BLaER1 (cell line): ENCODE measurements around the gene KCTD1.

Experiments
- H3K27ac ChIP-seq: shearing (Covaris generic); formaldehyde crosslinking; 2 replicates; pipeline ENCODE4 v1.8.1; 2022
- H3K27me3 ChIP-seq: shearing (Covaris generic); formaldehyde crosslinking; 2 replicates; pipeline ENCODE4 v1.8.1; 2022
- H3K36me3 ChIP-seq: shearing (Covaris generic); formaldehyde crosslinking; 2 replicates; pipeline ENCODE4 v1.8.1; 2022
- H3K4me1 ChIP-seq: shearing (Covaris generic); formaldehyde crosslinking; 2 replicates; pipeline ENCODE4 v1.8.1; 2022
- H3K4me2 ChIP-seq: shearing (Covaris generic); formaldehyde crosslinking; 2 replicates; pipeline ENCODE4 v1.8.1; 2022
- H3K4me3 ChIP-seq: shearing (Covaris generic); formaldehyde crosslinking; 2 replicates; pipeline ENCODE4 v1.8.1; 2022
- H3K9ac ChIP-seq: shearing (Covaris generic); formaldehyde crosslinking; 2 replicates; pipeline ENCODE4 v1.8.1; 2022
- H3K9me3 ChIP-seq: shearing (Covaris generic); formaldehyde crosslinking; 2 replicates; pipeline ENCODE4 v1.8.1; 2022
- H4K20me1 ChIP-seq: shearing (Covaris generic); formaldehyde crosslinking; 2 replicates; pipeline ENCODE4 v1.8.1; 2022
- Cebpa-rat ChIP-seq: shearing (Covaris generic); IDR thresholded peaks from 2 replicates; pipeline ENCODE4 v1.8.1; 2022

KCTD1 gene

DNA sequence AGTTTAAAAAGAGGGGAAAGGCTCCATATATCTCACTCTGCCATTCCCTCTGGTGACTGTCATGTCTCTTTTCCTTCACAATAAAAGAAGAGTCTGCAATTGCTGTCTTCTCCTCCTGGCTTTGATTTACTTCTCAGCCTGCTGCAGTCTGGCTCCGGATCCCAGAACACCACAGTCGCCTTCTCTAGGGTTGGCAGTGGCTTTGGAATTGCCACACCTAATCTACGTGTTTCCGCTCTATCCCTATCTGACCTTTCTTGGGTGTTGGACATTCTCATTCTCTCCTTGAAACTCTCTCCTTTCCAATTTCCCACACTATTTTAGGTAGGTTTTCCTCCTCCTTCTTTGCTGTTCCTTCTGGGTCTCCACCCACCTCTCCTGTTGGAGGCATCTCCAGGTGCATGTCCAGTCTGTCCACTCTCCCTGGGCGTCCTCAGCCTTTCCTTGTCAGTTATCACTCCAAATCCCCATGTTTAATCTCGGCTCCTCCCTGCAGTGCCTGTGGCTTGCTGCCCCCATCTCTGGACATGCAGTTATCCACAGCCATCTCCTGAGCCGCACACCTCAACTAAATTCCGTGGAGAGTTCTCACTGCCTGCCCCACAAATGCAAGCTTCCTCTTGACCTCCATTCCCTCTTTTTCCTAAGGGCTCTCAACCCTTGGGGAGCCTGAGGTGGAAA, 112.8 kb downstream of the KCTD1 start:
- TF ChIP-seq Cebpa-rat = no peak

DNA sequence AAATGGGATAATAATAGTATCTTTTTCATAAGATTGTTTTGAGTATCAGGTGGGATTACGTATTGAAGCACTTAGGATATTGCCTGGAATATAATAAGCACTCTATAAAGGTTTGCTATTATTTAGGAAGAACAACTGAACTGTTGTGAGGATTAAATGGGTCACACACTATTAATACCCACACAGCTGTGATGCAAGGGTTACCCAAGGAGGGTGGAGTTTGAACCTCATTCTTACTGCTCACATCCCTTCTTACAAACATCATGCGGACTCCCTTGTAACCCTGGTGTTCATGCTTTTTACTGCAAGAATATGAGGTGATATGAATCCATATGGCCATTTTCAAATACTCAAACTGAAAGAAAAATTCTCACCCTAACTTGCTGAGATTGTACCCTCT, 113.5 kb downstream of the KCTD1 start:
- no peaks in the 10 kb centered on the region; the same call in 1 of the 2 replicates for H3K9me3 ChIP-seq
- H3K27ac ChIP-seq = no peak overlapping the region
- no peaks in the 10 kb centered on the region for H3K36me3 ChIP-seq
- TF ChIP-seq Cebpa-rat = no peak
- no peaks in the 10 kb centered on the region for H3K27me3 ChIP-seq
- no peak overlapping the region for H3K9ac ChIP-seq
- H3K4me2 ChIP-seq = no peak overlapping the region
- H4K20me1 ChIP-seq = no peaks in the 10 kb centered on the region
- H3K4me1 ChIP-seq = no peaks in the 10 kb centered on the region
- H3K4me3 ChIP-seq = no peak overlapping the region

More for the DNA sequence above, 112.8 kb downstream of the KCTD1 start:
- H3K9ac ChIP-seq = no peak overlapping the region
- no peaks in the 10 kb centered on the region for H3K36me3 ChIP-seq
- H3K27me3 ChIP-seq = no peaks in the 10 kb centered on the region
- no peak overlapping the region for H3K4me2 ChIP-seq
- H4K20me1 ChIP-seq = no peaks in the 10 kb centered on the region
- no peaks in the 10 kb centered on the region; the same call in 1 of the 2 replicates for H3K9me3 ChIP-seq
- H3K4me1 ChIP-seq = no peaks in the 10 kb centered on the region
- H3K4me3 ChIP-seq = no peak overlapping the region
- no peak overlapping the region for H3K27ac ChIP-seq

DNA sequence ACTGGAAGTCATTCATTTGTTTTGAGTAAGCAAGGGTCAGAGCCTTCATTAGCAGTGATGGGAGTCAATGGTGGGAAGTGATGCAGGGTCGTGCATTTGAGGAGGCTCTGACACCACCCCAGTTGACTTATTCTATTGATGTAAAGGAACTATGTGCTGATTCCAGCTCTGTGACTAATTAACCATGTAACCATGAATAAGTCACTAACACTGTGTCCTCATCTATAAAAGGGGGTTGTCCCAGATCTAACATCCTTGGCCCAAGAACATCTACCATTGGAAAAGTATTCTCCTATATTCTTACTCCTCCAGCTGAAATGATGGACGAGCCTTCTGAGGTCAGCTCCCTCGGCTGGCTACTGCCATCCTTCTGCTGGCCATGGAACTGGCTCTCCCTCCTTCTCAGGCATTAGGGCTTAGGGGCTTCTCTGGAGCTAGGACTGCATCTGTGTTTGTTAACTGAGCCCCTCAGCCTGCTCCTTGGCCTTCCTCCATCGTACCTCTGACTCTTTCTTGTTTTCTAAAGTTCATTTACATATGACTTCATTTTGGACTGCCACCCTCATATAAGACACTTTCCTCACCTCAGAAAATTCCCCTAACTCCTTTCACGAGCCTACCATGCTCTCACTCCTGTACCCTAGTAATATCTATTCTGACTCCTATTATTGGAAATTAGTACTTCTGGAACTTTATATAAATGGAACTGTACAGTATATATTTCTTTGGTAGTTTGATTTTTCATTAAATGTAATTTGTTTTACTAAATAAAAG, 115.5 kb downstream of the KCTD1 start:
- TF ChIP-seq Cebpa-rat = no peak
- H3K4me1 ChIP-seq = 0 out of 2 replicates have a peak, but pooled peaks cover 4% of the 10 kb centered on the region
- H4K20me1 ChIP-seq = no peaks in the 10 kb centered on the region

DNA sequence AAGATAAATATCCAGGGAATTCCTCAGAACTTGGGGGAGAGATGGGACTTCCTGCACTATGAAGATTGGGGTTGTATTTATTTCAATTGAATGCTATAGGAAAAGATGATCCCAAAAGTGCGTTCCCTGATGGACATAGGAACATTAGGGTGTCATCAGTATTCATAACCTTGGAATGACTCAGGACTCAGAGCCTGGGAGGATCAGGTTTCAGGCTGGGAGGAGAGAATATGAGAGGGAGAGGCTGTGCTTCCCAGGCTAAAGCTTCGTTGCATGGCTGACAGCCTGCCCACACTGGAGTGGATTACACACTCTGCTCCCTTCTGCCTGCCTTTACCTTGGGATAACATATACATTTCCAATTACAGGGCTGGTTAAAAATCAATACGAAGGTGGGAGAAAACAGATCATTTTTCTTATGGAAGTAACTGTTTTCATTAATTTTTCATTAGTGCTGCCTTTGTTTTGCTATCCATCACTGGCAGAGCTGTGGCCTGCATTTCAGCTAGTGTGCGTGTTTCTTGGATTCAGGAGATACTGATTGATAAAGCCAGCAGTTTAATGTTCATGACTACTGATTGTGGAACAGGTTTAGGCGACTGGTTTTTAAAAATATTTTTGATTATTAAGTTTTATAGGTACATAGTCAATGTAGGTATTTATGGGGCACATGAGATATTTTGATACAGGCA, 118.7 kb downstream of the KCTD1 start:
- Histone ChIP-seq H3K9ac (no peak overlapping the region), H3K4me3 (no peak overlapping the region), H3K27me3 (no peaks in the 10 kb centered on the region), H3K9me3 (no peaks in the 10 kb centered on the region; the same call in 1 of the 2 replicates), H3K4me2 (no peak overlapping the region), H4K20me1 (no peaks in the 10 kb centered on the region), H3K36me3 (no peaks in the 10 kb centered on the region), H3K27ac (no peak overlapping the region), H3K4me1 (0 out of 2 replicates have a peak, but pooled peaks cover 4% of the 10 kb centered on the region)
- TF ChIP-seq Cebpa-rat = no peak

More for the DNA sequence above, 115.5 kb downstream of the KCTD1 start:
- no peak overlapping the region for H3K27ac ChIP-seq
- H3K27me3 ChIP-seq = no peaks in the 10 kb centered on the region
- no peak overlapping the region for H3K9ac ChIP-seq
- no peaks in the 10 kb centered on the region for H3K36me3 ChIP-seq
- H3K4me3 ChIP-seq = no peak overlapping the region
- H3K9me3 ChIP-seq = no peaks in the 10 kb centered on the region; the same call in 1 of the 2 replicates
- H3K4me2 ChIP-seq = no peak overlapping the region

DNA sequence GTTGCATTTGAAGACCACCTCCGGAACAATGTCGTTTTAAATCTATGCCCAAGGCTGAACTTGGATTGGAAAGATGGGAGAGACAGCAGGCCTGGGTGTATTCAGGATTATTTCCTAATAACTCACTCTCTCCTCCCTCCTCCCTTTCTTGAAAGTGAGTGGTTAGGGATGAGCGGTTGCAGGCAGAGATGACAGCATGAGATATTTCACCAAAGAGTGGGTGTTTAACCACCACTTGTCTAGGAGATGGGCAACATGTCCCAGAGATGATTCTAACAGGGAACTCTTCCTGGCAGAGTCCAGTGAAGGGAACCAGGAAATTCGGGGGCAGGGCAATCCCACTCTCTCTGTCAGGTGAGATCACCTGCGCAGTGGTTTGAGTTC, 123.2 kb downstream of the KCTD1 start:
- no peak for TF ChIP-seq Cebpa-rat
- Histone ChIP-seq H3K4me1 (0 out of 2 replicates have a peak, but pooled peaks cover 4% of the 10 kb centered on the region), H3K4me2 (no peak overlapping the region), H3K4me3 (no peak overlapping the region), H4K20me1 (no peaks in the 10 kb centered on the region), H3K9me3 (no peaks in the 10 kb centered on the region), H3K9ac (no peak overlapping the region), H3K27ac (no peak overlapping the region), H3K36me3 (no peaks in the 10 kb centered on the region), H3K27me3 (no peaks in the 10 kb centered on the region)

DNA sequence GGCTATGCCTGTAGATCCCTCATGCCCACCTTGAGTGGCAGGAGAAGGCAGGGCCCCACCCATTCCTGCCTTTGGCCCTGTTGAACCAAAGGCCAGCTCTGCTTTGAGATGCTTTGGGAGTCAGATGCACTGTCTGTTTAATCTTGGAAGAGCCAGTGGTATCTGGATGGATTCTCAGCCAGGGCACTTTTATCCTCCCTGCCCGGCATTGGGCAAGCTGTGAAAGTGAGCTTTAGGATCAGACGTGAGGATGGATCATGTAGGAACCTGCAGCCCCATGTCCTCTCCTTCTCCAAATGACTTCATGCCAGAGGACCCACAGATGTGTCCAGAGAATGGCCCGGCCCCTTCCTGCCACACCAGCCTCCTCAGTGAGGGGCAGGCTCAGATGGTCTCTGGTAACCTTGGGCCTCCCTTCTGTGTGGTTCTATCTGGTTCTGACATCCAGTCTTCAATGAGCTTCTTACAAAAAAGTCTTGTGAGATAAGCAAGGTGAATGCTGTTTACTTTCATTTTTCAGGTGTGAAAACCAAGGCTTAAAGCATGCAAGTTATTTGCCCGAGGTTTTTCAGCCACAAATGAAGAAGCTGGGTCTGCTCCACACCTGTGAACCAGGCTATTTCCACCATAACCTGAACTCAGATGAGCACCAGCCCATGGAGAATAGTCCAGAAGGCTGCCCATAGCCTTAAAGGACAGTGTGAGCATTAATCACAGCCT, 123.8 kb downstream of the KCTD1 start:
- Histone ChIP-seq H3K9me3 (no peaks in the 10 kb centered on the region), H4K20me1 (no peaks in the 10 kb centered on the region), H3K27me3 (no peaks in the 10 kb centered on the region), H3K9ac (no peak overlapping the region), H3K4me1 (0 out of 2 replicates have a peak, but pooled peaks cover 4% of the 10 kb centered on the region), H3K36me3 (no peaks in the 10 kb centered on the region), H3K4me2 (no peak overlapping the region), H3K27ac (no peak overlapping the region), H3K4me3 (no peak overlapping the region)
- TF ChIP-seq Cebpa-rat = no peak

DNA sequence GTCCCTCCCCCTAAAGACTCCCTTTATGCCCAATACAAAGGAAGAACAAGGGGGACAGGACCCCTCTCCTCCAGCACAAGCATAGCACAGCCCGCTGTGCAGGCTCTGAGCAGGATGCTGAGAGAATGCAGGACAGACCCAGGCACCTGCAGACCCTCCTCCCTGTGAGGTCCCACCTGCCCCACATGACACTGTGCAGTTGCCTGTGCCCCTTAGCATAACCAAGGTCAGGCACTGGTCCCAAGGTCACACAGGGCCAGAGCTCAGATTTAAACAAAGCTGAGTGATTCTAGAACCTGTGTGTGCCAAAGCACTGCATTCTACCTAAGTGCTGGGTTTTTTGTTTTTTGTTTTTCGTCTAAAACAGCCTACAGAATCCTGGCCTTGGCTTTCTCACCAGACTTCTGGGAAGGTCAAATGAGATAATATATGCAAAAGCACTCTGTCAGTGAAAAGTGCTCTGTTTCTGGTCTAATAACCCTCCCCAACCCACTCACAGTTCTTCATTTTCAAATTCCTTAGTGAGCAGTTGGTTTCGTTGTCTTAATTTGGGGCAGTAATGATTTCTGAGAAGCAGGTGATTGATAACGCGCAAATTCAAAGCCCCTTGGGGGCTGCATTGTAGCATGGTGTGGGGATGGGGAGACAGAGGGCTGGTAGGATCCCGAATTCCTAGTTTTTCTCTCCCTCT, 125.7 kb downstream of the KCTD1 start:
- Histone ChIP-seq H3K27me3 (no peaks in the 10 kb centered on the region), H3K27ac (no peak overlapping the region), H3K9me3 (no peaks in the 10 kb centered on the region), H3K9ac (no peak overlapping the region), H3K4me2 (no peak overlapping the region), H3K36me3 (no peaks in the 10 kb centered on the region), H3K4me3 (no peak overlapping the region), H4K20me1 (no peaks in the 10 kb centered on the region), H3K4me1 (no peaks in the 10 kb centered on the region)
- no peak for TF ChIP-seq Cebpa-rat

DNA sequence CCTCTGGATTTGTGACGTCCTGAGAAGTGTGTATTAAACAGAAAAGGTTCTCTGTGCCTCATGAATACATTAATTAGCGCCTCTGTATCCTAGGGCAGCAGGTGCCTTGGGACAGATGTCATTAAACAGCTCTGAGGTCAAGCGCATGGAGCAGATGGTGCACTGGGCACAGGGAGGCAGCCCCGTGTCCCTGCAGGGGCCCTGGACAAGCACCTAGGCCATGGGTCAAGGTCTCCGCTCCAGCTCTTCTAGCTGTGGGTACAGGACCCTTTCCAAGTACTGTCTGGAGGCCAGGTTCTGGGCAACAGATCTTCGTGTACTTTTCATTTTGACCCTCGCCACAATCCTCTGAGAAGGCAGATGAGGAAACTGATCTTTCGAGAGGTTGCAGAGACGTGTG, 126.4 kb downstream of the KCTD1 start:
- no peaks in the 10 kb centered on the region for H3K36me3 ChIP-seq
- H3K4me2 ChIP-seq = no peak overlapping the region
- no peaks in the 10 kb centered on the region for H3K4me1 ChIP-seq
- H3K4me3 ChIP-seq = no peak overlapping the region
- no peaks in the 10 kb centered on the region for H4K20me1 ChIP-seq
- H3K27ac ChIP-seq = no peak overlapping the region
- no peak for TF ChIP-seq Cebpa-rat
- H3K27me3 ChIP-seq = no peaks in the 10 kb centered on the region
- no peak overlapping the region for H3K9ac ChIP-seq
- H3K9me3 ChIP-seq = no peaks in the 10 kb centered on the region

DNA sequence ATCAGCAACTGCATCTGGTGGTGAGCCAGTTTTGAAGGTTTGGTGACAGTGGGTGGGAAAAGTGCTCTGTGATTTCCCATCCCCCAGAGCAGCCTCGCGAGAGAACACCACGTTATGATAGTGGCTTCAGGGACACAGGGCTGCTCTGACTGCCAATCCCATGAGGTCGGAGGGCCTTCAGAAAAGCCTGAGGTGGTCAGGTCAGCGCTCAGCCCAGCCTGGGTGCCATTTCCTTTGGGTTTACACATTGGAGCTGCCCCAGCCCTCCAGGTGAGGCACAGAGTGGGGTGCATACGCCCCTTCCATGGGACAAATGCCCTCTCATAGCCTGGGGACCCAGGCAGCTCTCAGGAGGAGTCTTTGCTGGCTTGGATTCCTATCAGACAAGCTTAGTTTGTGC, 126.8 kb downstream of the KCTD1 start:
- no peaks in the 10 kb centered on the region for H3K9me3 ChIP-seq
- H3K36me3 ChIP-seq = no peaks in the 10 kb centered on the region
- no peaks in the 10 kb centered on the region for H3K27me3 ChIP-seq
- no peak for TF ChIP-seq Cebpa-rat
- no peak overlapping the region for H3K4me2 ChIP-seq
- H3K27ac ChIP-seq = no peak overlapping the region
- H3K9ac ChIP-seq = no peak overlapping the region
- H3K4me1 ChIP-seq = no peaks in the 10 kb centered on the region
- no peak overlapping the region for H3K4me3 ChIP-seq
- no peaks in the 10 kb centered on the region for H4K20me1 ChIP-seq
